ENCODE results near the gene NR1I2.

NR1I2 gene

GRCh38 chr3:119795849-119796248 lies 13.9 kb downstream of the NR1I2 start:
- DNase-seq (ENCODE audit: low spot score): no peak
- in situ Hi-C loops (cut with MboI; ENCODE audit: low sequenced_read_pairs, unreplicated experiment): no loop called here
- TF ChIP-seq CTCF (IDR thresholded peaks at IDR 0.05; ENCODE audit: borderline replicate concordance, control extremely low read depth, extremely low read depth, insufficient read depth, missing control alignments): no peak

- no peak for DNase-seq (ENCODE audit: low spot score)
- no peak for TF ChIP-seq CTCF (IDR thresholded peaks at IDR 0.05; ENCODE audit: borderline replicate concordance, control extremely low read depth, extremely low read depth, insufficient read depth, missing control alignments)
- in situ Hi-C loops (cut with MboI; ENCODE audit: low sequenced_read_pairs, unreplicated experiment): no loop called here
These were observed 14.5 kb downstream of the NR1I2 start for GRCh38 chr3:119796368-119796767.

GRCh38 chr3:119796785-119797184 lies 14.9 kb downstream of the NR1I2 start:
- no peak for DNase-seq (ENCODE audit: low spot score)
- in situ Hi-C loops (cut with MboI; ENCODE audit: low sequenced_read_pairs, unreplicated experiment): no loop called here
- no peak for TF ChIP-seq CTCF (IDR thresholded peaks at IDR 0.05; ENCODE audit: borderline replicate concordance, control extremely low read depth, extremely low read depth, insufficient read depth, missing control alignments)

- no peak for TF ChIP-seq CTCF (IDR thresholded peaks at IDR 0.05; ENCODE audit: borderline replicate concordance, control extremely low read depth, extremely low read depth, insufficient read depth, missing control alignments)
- no peak for DNase-seq (ENCODE audit: low spot score)
- in situ Hi-C loops (cut with MboI; ENCODE audit: low sequenced_read_pairs, unreplicated experiment): no loop called here
These were observed 18.9 kb downstream of the NR1I2 start for GRCh38 chr3:119800844-119801243.

- no peak for DNase-seq (ENCODE audit: low spot score)
- TF ChIP-seq CTCF (IDR thresholded peaks at IDR 0.05; ENCODE audit: borderline replicate concordance, control extremely low read depth, extremely low read depth, insufficient read depth, missing control alignments): no peak
- in situ Hi-C loops (cut with MboI; ENCODE audit: low sequenced_read_pairs, unreplicated experiment): no loop called here
These were observed 26.3 kb downstream of the NR1I2 start for GRCh38 chr3:119808244-119808643.

GRCh38 chr3:119808843-119809242 lies 26.9 kb downstream of the NR1I2 start:
- TF ChIP-seq CTCF (IDR thresholded peaks at IDR 0.05; ENCODE audit: borderline replicate concordance, control extremely low read depth, extremely low read depth, insufficient read depth, missing control alignments): no peak
- in situ Hi-C loops (cut with MboI; ENCODE audit: low sequenced_read_pairs, unreplicated experiment): no loop called here
- no peak for DNase-seq (ENCODE audit: low spot score)
